CD8-positive, alpha-beta memory T cell (primary cell): Measurements from ENCODE around the gene P2RX3. TPM values are rescaled to one million over a fixed set of nuclear protein-coding genes. Genes with fewer than 3 reads are reported as not detected.
"Not testable (repeated sequence)": the region's sequence is repeated elsewhere in the genome, so short reads cannot be mapped to it uniquely, and the experiment has no call there.

Experiments
- CTCF ChIA-PET: fragments of 350-600 bp; sonication (Branson Sonifier 250); formaldehyde crosslinking; loops from one replicate; lab custom pipeline; 2021; ENCODE audit warnings: antibody characterized with exemption; lab: Charles Lee
- POLR2A ChIA-PET: fragments of 350-600 bp; sonication (Branson Sonifier 250); formaldehyde crosslinking; loops from one replicate; lab custom pipeline; 2021; ENCODE audit warnings: antibody characterized with exemption; lab: Charles Lee
- DNase-seq, 5 donors: peaks; one replicate each; pipeline versions ENCODE4 v3.0.0 to v3.0.0-alpha.2; 2020 to 2022; ENCODE audit warnings: mixed read lengths in 1 of 5
- H3K27ac ChIP-seq: one replicate; pipeline ENCODE4 v1.7.0; 2013; ENCODE audit warnings: low read depth, mild to moderate bottlenecking, low read length, moderate library complexity
- H3K27me3 ChIP-seq: 2 replicates; pipeline ENCODE4 v1.7.0; 2013; ENCODE audit warnings: low read length, mild to moderate bottlenecking; ENCODE audit not compliant: insufficient read depth, poor library complexity, severe bottlenecking
- H3K36me3 ChIP-seq: 2 replicates; pipeline ENCODE4 v1.7.0; 2013; ENCODE audit warnings: mild to moderate bottlenecking, low read length, moderate library complexity; ENCODE audit not compliant: insufficient read depth
- H3K4me1 ChIP-seq: 2 replicates; pipeline ENCODE4 v1.7.0; 2013; ENCODE audit warnings: mild to moderate bottlenecking, low read length, moderate library complexity; ENCODE audit not compliant: insufficient read depth
- H3K4me3 ChIP-seq: 2 replicates; pipeline ENCODE4 v1.7.0; 2013; ENCODE audit warnings: mild to moderate bottlenecking, low read length
- H3K9me3 ChIP-seq: 2 replicates; pipeline ENCODE4 v1.7.0; 2013; ENCODE audit warnings: mild to moderate bottlenecking, low read length
- H3K27ac Mint-ChIP-seq, 8 donors: one replicate each; pipeline ENCODE4 v1.8.0; 2020 to 2021; ENCODE audit warnings: mixed read lengths in 8 of 8, mild to moderate bottlenecking in 6 of 8, inconsistent platforms in 3 of 8, moderate library complexity in 3 of 8
- H3K27me3 Mint-ChIP-seq, 2 donors: one replicate each; pipeline ENCODE4 v1.8.0; 2020 to 2021; ENCODE audit warnings: mixed read lengths in 2 of 2, mild to moderate bottlenecking in 1 of 2, moderate library complexity in 1 of 2
- H3K36me3 Mint-ChIP-seq, 3 donors: one replicate each; pipeline ENCODE4 v1.8.0; 2020 to 2021; ENCODE audit warnings: mixed read lengths in 3 of 3, inconsistent platforms in 1 of 3, mild to moderate bottlenecking in 1 of 3
- H3K4me1 Mint-ChIP-seq, 3 donors: one replicate each; pipeline ENCODE4 v1.8.0; 2020 to 2021; ENCODE audit warnings: mixed read lengths in 3 of 3, inconsistent platforms in 1 of 3, mild to moderate bottlenecking in 1 of 3
- H3K4me3 Mint-ChIP-seq, 7 donors: one replicate each; pipeline ENCODE4 v1.8.0; 2020 to 2021; ENCODE audit warnings: mixed read lengths in 7 of 7, mild to moderate bottlenecking in 6 of 7, moderate library complexity in 4 of 7, inconsistent platforms in 2 of 7
- H3K9me3 Mint-ChIP-seq, 5 donors: one replicate each; pipeline ENCODE4 v1.8.0; 2020 to 2022; ENCODE audit warnings: mixed read lengths in 5 of 5, mild to moderate bottlenecking in 3 of 5, moderate library complexity in 2 of 5, inconsistent platforms in 1 of 5
- polyA plus RNA-seq: library from polyadenylated mRNA; unstranded; fragments of 300-500 nt; fragmentation: Illumina TruSeq; gene quantifications from one replicate; pipeline ENCODE4 v1.2.3, GENCODE V29; 2021
- total RNA-seq, 2 experiments: library from RNA; stranded (reverse); gene quantifications; one replicate each; pipeline ENCODE4 v1.2.3, GENCODE V29; 2021

Gene P2RX3
- total and polyA plus RNA-seq, 3 experiments from 2014 or later, result not detected

GRCh38 chr11:57402188-57403002, 64.2 kb downstream of the P2RX3 start:
- Histone ChIP-seq H3K27ac (no peak overlapping the region), H3K36me3 (no peaks in the 10 kb centered on the region), H3K4me1 (no peaks in the 10 kb centered on the region), H3K27me3 (no peaks in the 10 kb centered on the region), H3K9me3 (no peaks in the 10 kb centered on the region), H3K4me3 (no peak overlapping the region)
- ChIA-PET POLR2A (no interaction called here), CTCF (interaction anchor here (2.1 kb wide), 1 partner anchor 55 kb away, joined by 4 read pairs; no protein-coding TSS in a partner anchor)
- H3K27me3 Mint-ChIP-seq, result no peaks in the 10 kb centered on the region
- H3K4me3 Mint-ChIP-seq, result no peak overlapping the region
- DNase-seq, result no peak
- peaks cover 9 to 12% (median 9%) of the 10 kb centered on the region in 3 donors for H3K4me1 Mint-ChIP-seq
- H3K36me3 Mint-ChIP-seq, result peaks cover 5 to 18% (median 10%) of the 10 kb centered on the region in 3 donors
- no peak overlapping the region for H3K27ac Mint-ChIP-seq
- H3K9me3 Mint-ChIP-seq, result no peaks in the 10 kb centered on the region

DNA sequence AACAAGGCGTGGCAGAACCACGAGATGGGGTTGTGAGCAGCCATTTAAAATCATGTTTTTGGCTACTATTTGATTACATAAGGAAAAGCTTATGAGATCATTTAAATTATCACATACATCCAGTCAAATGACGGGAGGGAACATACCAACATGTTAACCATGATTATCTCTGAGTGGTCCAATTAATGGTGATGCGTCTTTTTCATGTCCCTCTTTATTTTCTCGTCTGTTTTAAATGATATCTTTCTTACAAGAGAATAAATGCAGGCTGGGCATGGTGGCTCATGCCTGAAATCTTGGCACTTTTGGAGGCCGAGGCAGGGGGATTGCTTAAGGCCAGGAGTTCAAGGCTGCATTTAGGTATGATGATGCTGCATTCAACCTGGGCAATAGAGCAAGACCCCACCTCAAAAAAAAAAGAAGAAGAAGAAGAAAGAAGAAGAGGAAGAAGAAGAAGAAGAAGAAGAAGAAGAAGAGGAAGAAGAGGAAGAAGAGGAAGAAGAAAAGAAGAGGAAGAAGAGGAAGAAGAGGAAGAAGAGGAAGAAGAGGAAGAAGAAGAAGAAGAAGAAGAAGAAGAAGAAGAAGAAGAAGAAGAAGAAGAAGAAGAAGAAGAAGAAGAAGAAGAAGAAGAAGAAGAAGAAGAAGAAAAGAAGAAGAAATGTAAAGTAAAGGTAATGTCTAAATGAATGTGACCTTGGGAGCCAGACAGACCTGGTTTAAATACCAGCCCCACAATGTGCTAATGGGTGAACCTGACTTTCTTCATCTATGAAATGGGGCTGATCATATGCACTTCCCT, 65.0 kb downstream of the P2RX3 start:
- H3K4me3 ChIP-seq, H3K27me3 ChIP-seq, H3K27me3 Mint-ChIP-seq, H3K9me3 ChIP-seq, DNase-seq, H3K9me3 Mint-ChIP-seq, H3K4me1 ChIP-seq, H3K27ac Mint-ChIP-seq, H3K36me3 ChIP-seq, H3K27ac ChIP-seq, H3K4me3 Mint-ChIP-seq, POLR2A ChIA-PET: not testable (repeated sequence)
- CTCF ChIA-PET, result interaction anchor here (2.1 kb wide), 1 partner anchor 54 kb away, joined by 4 read pairs; no protein-coding TSS in a partner anchor
- peaks cover 9 to 13% (median 9%) of the 10 kb centered on the region in 3 donors for H3K4me1 Mint-ChIP-seq
- peaks cover 5 to 26% (median 17%) of the 10 kb centered on the region in 3 donors for H3K36me3 Mint-ChIP-seq

- peaks cover 5 to 32% (median 17%) of the 10 kb centered on the region in 3 donors for H3K36me3 Mint-ChIP-seq
- no peak for DNase-seq
- H3K9me3 Mint-ChIP-seq, result no peaks in the 10 kb centered on the region
- Histone ChIP-seq H3K36me3 (peaks cover 4% of the 10 kb centered on the region), H3K4me3 (no peak overlapping the region), H3K9me3 (no peaks in the 10 kb centered on the region), H3K27me3 (no peaks in the 10 kb centered on the region), H3K4me1 (no peaks in the 10 kb centered on the region), H3K27ac (no peak overlapping the region)
- no peak overlapping the region for H3K27ac Mint-ChIP-seq
- CTCF ChIA-PET, result interaction anchor here (2.1 kb wide), 1 partner anchor 54 kb away, joined by 4 read pairs; no protein-coding TSS in a partner anchor
- no peak overlapping the region for H3K4me3 Mint-ChIP-seq
- H3K27me3 Mint-ChIP-seq, result no peaks in the 10 kb centered on the region
- POLR2A ChIA-PET, result no interaction called here
- H3K4me1 Mint-ChIP-seq, result peaks cover 9 to 13% (median 9%) of the 10 kb centered on the region in 3 donors
Measured at GRCh38 chr11:57403802-57404147, 65.6 kb downstream of the P2RX3 start.

GRCh38 chr11:57405271-57405860, 67.2 kb downstream of the P2RX3 start:
- Mint-ChIP-seq H3K4me3 (no peak overlapping the region), H3K4me1 (peaks cover 9 to 13% (median 9%) of the 10 kb centered on the region in 3 donors), H3K27me3 (no peaks in the 10 kb centered on the region), H3K27ac (peak overlapping the region in 2 of 8 donors; percentile 70 to 80), H3K9me3 (no peaks in the 10 kb centered on the region), H3K36me3 (peaks cover 5 to 47% (median 20%) of the 10 kb centered on the region in 3 donors)
- CTCF ChIA-PET, result no interaction called here
- no peak overlapping the region for H3K4me3 ChIP-seq
- no peaks in the 10 kb centered on the region for H3K9me3 ChIP-seq
- H3K4me1 ChIP-seq, result no peaks in the 10 kb centered on the region
- peaks cover 8% of the 10 kb centered on the region for H3K36me3 ChIP-seq
- POLR2A ChIA-PET, result interaction anchor here (0.6 kb wide), 1 partner anchor 304 kb away, joined by 8 read pairs; no protein-coding TSS in a partner anchor
- no peaks in the 10 kb centered on the region for H3K27me3 ChIP-seq
- H3K27ac ChIP-seq, result no peak overlapping the region
- no peak for DNase-seq

DNA sequence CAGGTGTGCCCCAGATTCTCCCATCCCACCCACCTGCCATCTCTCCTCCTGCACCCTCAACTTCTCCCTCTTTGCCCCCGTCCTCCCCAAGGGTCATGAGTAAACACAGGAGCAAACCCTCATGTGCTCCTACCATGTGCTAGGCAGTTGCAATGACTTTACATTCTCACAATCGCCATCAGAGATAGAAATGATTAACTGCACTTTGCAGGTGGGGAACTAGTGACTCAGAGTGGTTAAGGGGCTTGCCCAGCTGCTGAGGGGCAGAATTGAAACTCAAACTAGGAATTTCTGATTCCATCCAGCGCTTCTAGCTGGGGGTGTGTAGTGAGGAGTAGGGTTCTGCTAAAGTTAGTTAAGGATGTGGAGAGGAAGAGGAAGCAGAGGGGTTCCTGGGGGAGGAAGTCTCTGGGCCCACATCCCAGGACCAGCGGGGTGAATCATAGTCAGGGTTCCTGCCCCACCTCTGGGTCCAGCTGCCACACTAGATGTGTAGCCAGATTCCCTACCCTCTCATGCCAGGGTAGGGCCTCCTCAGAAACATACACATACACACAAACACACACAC, 68.3 kb downstream of the P2RX3 start:
- Mint-ChIP-seq H3K4me3 (no peak overlapping the region), H3K27ac (peak overlapping the region in 4 of 8 donors; percentile 18 to 70 (median 54)), H3K4me1 (peaks cover 9 to 13% (median 9%) of the 10 kb centered on the region in 3 donors), H3K36me3 (peaks cover 10 to 53% (median 20%) of the 10 kb centered on the region in 3 donors), H3K9me3 (no peaks in the 10 kb centered on the region), H3K27me3 (no peaks in the 10 kb centered on the region)
- H3K36me3 ChIP-seq, result peaks cover 8% of the 10 kb centered on the region
- no peaks in the 10 kb centered on the region for H3K4me1 ChIP-seq
- H3K27ac ChIP-seq, result no peak overlapping the region
- no peaks in the 10 kb centered on the region for H3K27me3 ChIP-seq
- H3K9me3 ChIP-seq, result no peaks in the 10 kb centered on the region
- no peak for DNase-seq
- POLR2A ChIA-PET, result no interaction called here
- CTCF ChIA-PET, result no interaction called here
- no peak overlapping the region for H3K4me3 ChIP-seq

- POLR2A ChIA-PET, result no interaction called here
- Histone ChIP-seq H3K36me3 (peaks cover 8% of the 10 kb centered on the region), H3K9me3 (no peaks in the 10 kb centered on the region), H3K4me3 (no peak overlapping the region), H3K4me1 (no peaks in the 10 kb centered on the region), H3K27ac (no peak overlapping the region), H3K27me3 (no peaks in the 10 kb centered on the region)
- no peak for DNase-seq
- CTCF ChIA-PET, result no interaction called here
- Mint-ChIP-seq H3K9me3 (no peaks in the 10 kb centered on the region), H3K27me3 (no peaks in the 10 kb centered on the region), H3K4me3 (no peak overlapping the region), H3K27ac (peak overlapping the region in 5 of 8 donors; percentile 42 to 73 (median 61)), H3K36me3 (peaks cover 10 to 60% (median 24%) of the 10 kb centered on the region in 3 donors), H3K4me1 (peaks cover 9 to 13% (median 9%) of the 10 kb centered on the region in 3 donors)
Measured at GRCh38 chr11:57407010-57407920, 69.1 kb downstream of the P2RX3 start.

DNA sequence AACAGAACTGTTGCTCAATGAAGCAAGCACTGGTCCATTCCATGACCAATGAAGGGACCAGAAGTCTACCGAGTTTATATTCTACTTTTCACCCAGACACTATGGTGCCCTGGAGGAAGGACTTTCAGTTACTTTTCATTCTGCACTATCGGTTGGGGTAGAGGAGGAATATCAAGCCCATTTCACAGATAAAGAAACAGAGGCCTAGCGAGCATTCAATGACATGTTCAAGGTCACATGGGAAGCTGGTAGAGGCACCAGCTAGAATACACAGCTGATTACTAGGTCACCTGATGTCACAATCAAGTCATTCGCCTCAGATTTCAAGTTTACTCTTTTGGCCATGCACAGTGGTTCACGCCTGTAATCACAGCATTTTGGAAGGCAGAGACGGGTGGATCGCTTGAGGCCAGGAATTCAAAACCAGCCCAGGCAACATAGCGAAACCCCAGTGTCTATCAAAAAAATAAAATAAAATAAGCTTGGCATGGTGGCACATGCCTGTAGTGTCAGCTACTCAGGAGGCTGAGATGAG, 69.9 kb downstream of the P2RX3 start:
- POLR2A ChIA-PET, result no interaction called here

More for the DNA sequence above, 69.9 kb downstream of the P2RX3 start:
- Histone ChIP-seq H3K4me1 (no peaks in the 10 kb centered on the region), H3K9me3 (no peaks in the 10 kb centered on the region), H3K36me3 (peaks cover 8% of the 10 kb centered on the region), H3K27ac (no peak overlapping the region), H3K4me3 (no peak overlapping the region), H3K27me3 (no peaks in the 10 kb centered on the region)
- Mint-ChIP-seq H3K27ac (peak overlapping the region in 3 of 8 donors; percentile 30 to 54 (median 50)), H3K36me3 (peaks cover 10 to 66% (median 27%) of the 10 kb centered on the region in 3 donors), H3K4me1 (peaks cover 9 to 15% (median 9%) of the 10 kb centered on the region in 3 donors), H3K9me3 (no peaks in the 10 kb centered on the region), H3K4me3 (no peak overlapping the region), H3K27me3 (no peaks in the 10 kb centered on the region)
- DNase-seq, result no peak
- CTCF ChIA-PET, result no interaction called here
